ENCODE measurements around the gene GSE1. TPM values are rescaled to one million over a fixed set of nuclear protein-coding genes. Genes with fewer than 3 reads are reported as not detected.

GSE1 gene
- total and polyA plus RNA-seq, 9 of the 15 experiments (the other 6 are each of a cell fraction or from before 2014, with no cell fraction given): 12.2 to 244 (median 57.9) TPM

GRCh38 chr16:85569615-85570212 lies 43.4 kb upstream of the GSE1 start (continued):
- TF ChIP-seq CHAMP1 (IDR thresholded peaks at IDR 0.05): no peak
- no peak for TF ChIP-seq CBX2 (IDR thresholded peaks at IDR 0.05; ENCODE audit: insufficient read depth, low read length, poor library complexity, severe bottlenecking)
- TF ChIP-seq CXXC5 (CRISPR knock-in tag; IDR thresholded peaks at IDR 0.05): no peak; the same call in none of the 2 replicates
- no peak for TF ChIP-seq ZBTB5 (IDR thresholded peaks at IDR 0.05)
- TF ChIP-seq KDM4B (IDR thresholded peaks at IDR 0.05; ENCODE audit: borderline replicate concordance in 2 of 2, low read depth in 1 of 2): no peak
- no peak for TF ChIP-seq DACH1 (IDR thresholded peaks at IDR 0.05; ENCODE audit: partially characterized antibody)
- TF ChIP-seq ZNF639 (CRISPR knock-in tag; conservative IDR thresholded peaks at IDR 0.05 in 1 of 2, IDR thresholded peaks at IDR 0.05 in 1 of 2): peak in 1 of 2 experiments; percentile 36; a peak in 1 of 4 replicates
- TF ChIP-seq MEF2A (IDR thresholded peaks at IDR 0.05; ENCODE audit: control insufficient read depth, low read depth, low read length): no peak
- no peak for TF ChIP-seq ZNF212 (CRISPR knock-in tag; IDR thresholded peaks at IDR 0.05)
- no peak for TF ChIP-seq ZNF586 (CRISPR knock-in tag; conservative IDR thresholded peaks at IDR 0.05)
- TF ChIP-seq PREB (CRISPR knock-in tag; IDR thresholded peaks at IDR 0.05): no peak
- TF ChIP-seq ZKSCAN8 (CRISPR knock-in tag; IDR thresholded peaks at IDR 0.05): no peak
- no peak for TF ChIP-seq ZNF79 (CRISPR knock-in tag; IDR thresholded peaks at IDR 0.05; ENCODE audit: low read depth)
- TF ChIP-seq HMGN3 (IDR thresholded peaks at IDR 0.05; ENCODE audit: borderline replicate concordance, extremely low read depth, insufficient read length, low read depth, low read length): peak; percentile 60
- TF ChIP-seq MAX (CRISPR knock-in tag; IDR thresholded peaks at IDR 0.05): peak; percentile 45; the same call in 1 of the 2 replicates
- no peak for TF ChIP-seq RNF2 (IDR thresholded peaks at IDR 0.05)
- no peak for TF ChIP-seq RBM17 (IDR thresholded peaks at IDR 0.05; ENCODE audit: borderline replicate concordance, low read depth, low read length)
- TF ChIP-seq ZFP36 (IDR thresholded peaks at IDR 0.05; ENCODE audit: low read depth, low read length, partially characterized antibody): peak; percentile 38
- TF ChIP-seq ZNF445 (CRISPR knock-in tag; IDR thresholded peaks at IDR 0.05; ENCODE audit: low read depth): no peak
